Activated CD4-positive, alpha-beta T cell treated with anti-CD3 and anti-CD28 coated beads, Interleukin-10, Interleukin-2, amounts not matched to agents 100 ng/mL and 50 ng/mL, durations not matched to agents 16 hours and 8 hours (primary cell): ENCODE measurements around the gene NME8.
A peak's percentile ranks its signal among the peaks of the same experiment; 100 is the strongest.

Experiments used
- DNase-seq: peaks from one replicate; pipeline ENCODE4 v3.0.0-alpha.2; 2020

NME8 gene

GRCh38 chr7:37901890-37902524, 53.6 kb downstream of the NME8 start:
- DNase-seq, result no peak

- DNase-seq, result no peak
Observed at GRCh38 chr7:37908221-37908788, 59.9 kb downstream of the NME8 start.

- DNase-seq, result no peak
Observed at GRCh38 chr7:37912756-37913155, 64.4 kb downstream of the NME8 start.

- DNase-seq, result peak; percentile 4
Observed at GRCh38 chr7:37915438-37915837, 67.0 kb downstream of the NME8 start.

- DNase-seq, result no peak
Observed at GRCh38 chr7:37916017-37916672, 67.7 kb downstream of the NME8 start.

GRCh38 chr7:37916673-37917660, 68.6 kb downstream of the NME8 start, which contains the start of gene SFRP4:
TSS of gene SFRP4 (minus strand) at chr7:37916817. CDS start at chr7:37916537, 280 bp downstream.
- peak; percentile 44 for DNase-seq

- DNase-seq, result peak; percentile 2
Observed at GRCh38 chr7:37918526-37918925, 70.1 kb downstream of the NME8 start.

DNA sequence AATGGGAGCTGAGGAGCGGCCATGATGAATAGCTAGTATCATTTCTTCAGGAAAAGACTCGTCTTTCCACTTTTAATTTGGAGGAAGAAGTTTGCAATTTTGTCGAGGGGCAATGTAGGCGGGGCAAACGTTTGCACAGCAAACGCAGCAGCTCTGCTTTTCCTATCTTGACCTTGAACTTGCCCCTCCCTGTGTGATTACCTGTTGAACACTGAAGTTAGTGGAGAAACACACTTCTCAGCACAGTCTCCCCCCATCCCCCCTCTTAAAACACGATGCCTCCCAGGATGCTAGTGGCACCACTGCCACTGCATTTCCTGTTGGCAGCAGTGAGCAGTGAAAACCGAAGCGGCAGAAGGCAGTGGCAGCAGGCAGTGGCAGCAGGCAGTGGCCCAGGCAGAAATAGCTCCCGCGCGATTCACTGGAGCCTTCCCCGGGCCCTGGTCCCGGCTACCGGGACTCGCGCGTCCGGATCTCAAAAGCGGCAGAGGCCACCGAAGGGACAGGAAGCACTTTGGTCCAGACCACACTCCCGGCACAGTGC, 72.0 kb downstream of the NME8 start, which contains the start of gene EPDR1:
Gene EPDR1 (plus strand): TSS at position 336 of the 544 bp plus-strand sequence. CDS start 300 bp downstream, outside the sequence.
- DNase-seq, result peak; percentile 72

- peak; percentile 31 for DNase-seq
Observed at GRCh38 chr7:37920849-37921805, 72.7 kb downstream of the NME8 start.

- DNase-seq, result no peak
Observed at GRCh38 chr7:37921876-37922275, 73.5 kb downstream of the NME8 start.

DNA sequence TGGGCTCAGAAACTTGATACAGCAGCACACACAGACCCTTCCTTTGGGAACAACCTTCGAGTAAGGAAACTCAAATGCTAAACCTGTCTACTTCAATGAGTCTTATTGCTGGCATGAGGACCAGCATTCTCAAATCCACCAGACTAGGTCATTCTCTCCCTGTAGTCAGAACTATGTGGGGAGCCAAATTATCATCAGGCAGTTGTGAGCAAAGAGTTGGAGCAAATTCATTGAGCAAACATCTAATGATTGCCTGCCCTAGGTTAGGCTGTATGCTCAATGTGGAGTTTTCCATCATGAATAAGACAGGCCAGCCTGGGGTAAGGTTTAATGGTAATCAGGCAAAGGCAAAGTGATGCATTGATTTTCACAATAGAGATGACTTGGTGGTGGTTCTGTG, 75.6 kb downstream of the NME8 start:
- DNase-seq, result no peak

DNA sequence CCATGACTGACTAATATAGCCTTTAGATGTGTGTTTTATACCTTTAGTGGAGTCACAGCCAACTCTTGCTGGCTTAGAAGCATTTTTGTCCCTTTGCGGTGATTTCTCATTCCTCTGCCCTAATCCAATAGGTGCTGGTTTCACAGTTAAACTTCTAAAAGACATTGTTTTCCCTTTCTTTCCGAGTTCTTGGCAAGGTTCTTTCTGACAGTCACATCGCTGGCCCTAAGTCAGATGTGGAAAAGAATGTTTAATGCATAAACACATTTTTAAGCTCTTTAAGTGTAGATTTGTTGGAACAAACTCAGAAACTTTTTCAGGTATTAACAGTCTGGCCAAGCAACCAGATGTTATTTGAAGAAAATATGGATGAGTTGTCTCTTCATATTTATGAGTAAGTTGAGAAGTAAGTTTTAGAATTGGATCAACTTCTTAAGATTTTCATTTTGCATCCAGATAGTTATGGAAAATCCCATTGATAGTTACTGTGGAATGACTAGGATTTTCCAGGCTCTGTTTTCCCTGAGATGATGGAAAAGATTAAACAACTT, 76.2 kb downstream of the NME8 start:
- no peak for DNase-seq

DNA sequence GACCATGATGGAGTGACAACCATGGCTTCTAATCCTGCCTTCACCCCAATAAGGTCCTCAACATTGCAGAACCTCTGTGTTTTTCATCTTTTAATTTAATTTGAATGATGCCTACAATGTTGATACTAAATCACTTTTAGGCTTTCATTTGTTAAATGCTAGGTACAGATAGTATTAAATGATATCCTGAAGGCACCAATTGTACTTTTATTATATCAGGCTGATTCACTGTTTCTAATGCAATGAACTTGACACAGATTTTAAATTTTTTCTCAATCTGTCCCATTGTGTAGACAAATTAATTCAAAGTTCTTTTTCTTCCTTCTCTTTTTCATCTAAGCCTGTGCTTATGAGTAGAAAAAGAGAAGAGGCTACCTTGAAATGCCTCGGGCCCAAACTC, 77.2 kb downstream of the NME8 start:
- no peak for DNase-seq

DNA sequence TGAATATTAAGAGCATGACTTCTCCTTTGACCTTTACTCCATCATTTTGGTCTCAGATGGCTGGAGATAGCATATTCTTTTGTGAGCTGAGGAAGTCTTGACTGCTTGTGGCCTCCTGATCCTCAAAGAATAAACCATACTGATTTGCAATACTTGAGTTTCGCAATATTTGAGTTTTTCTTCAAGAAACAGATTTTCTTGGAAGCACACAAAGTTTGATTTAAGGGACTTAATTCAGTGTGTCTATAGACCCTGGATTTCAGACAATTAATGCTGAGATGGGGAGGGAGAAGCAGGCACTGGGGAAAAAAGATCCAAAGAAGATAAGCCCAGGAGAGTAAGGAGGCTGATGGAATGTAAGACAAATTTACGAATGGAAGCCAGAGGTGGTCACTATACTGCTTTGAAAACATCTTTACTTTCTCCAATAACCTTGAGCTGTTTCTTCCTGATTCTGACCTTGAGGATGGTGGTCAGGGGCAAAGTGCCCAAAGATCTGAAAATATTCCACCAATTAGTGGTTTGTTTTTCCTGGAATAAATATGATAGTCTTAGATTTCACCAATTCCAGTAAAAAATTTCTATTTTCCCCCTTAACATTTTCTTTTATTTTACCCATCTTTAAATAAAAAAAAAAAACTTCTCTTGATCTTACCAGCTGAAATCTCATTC, 79.5 kb downstream of the NME8 start:
- no peak for DNase-seq

DNA sequence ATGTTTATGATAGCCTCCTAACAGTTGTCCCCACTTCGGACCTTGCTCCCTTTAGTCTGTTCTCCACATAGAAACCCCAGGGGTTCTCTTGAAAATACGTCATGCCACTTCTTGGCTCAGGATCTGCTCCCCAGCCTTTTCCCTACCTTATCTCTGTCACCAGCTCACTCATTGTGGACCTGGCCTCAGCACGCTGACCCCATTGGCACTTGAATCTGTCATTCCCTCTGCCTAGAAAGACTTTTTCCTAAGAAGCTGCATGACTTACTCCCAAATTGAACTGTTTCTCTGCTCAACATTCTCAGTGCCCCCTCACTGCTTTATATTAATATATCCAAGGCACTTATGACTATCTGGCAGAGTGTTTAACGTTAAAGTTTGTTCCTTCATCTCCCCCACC, 80.5 kb downstream of the NME8 start:
- no peak for DNase-seq

DNA sequence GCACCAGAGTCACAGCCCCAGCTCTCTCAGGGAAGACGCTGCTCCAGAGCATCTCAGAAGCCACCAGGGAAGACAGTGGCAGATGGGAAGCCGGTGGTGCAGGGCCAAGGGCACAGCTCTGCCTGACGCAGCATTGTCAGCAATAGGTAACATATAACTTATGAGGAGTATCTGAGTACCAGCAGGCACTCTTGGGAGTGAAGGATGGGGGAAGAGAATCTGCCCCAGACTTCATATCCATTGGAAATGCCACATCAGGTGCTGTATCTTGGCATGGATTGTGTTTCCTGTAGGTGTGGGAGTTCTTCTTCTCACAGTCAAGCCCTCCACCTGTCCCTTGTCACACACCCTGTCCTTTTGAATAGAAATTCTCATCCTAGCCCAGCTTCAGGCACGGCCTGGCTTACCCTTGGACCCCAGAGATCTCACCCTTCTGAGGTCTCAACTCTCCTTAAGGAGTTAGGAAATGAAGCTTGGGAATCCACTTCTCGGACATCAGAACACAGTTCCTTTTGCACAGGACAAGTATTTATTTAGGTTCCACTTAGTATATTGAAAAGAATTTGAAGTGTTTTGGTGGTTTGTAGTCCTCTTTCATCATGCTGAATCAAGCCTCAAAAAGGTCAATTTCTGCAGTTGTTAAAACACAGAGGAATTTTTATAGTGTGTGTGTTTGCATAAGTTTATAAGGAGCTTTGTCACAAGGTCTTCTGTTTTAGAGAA, 82.0 kb downstream of the NME8 start:
- DNase-seq, result no peak

DNA sequence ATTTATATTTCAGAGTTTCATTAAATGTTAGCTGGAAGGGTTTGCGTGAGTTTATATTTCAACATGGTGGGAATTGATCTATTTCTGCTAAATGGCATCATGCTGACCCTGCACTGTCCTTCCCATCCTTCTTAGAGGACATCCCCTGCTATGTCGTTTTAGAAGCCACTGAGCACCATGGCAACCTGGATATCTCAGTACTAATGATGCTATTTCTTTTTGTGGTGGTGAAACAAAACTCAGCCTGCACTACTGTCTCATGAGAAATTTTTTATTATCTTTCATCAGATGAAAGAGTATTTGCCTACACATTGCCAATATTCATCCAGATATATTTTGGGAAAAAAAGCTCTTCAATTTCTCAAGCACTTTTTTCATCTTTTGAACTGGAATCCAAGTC, 84.1 kb downstream of the NME8 start:
- DNase-seq, result no peak

- DNase-seq, result no peak
Observed at GRCh38 chr7:37933018-37933566, 84.7 kb downstream of the NME8 start.

DNA sequence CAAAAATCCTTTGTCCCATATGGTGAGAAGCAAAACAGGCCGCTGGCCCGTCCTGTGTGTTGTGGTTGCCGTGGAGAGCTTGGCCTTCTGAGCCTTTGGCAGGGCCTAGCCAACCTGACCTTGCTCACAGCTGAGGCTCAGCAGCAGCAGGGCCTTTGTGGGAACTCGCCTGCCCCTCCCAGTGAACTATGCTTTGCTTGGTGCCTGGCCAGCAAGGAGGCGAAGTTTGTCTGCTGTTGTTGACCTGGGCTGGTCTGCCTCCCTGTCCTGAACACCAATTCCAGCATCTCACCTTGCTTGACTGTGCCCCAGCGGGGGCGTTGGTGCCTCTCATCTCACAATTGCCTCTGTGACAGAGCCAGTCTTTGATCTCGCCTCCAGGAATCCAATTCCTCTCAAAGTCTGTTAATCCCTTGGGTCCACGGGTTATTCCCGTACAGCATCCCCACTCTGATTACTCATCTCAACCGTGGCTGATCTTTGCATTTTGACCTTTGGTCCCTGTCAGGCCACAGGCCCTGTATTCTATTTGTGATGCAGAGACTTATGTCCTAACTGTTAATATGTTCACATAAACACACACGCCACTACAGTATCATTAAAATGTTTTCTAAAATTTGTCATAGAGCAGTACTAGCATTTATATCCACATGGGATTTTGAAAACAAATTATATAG, 94.7 kb downstream of the NME8 start:
- no peak for DNase-seq
